ENCODE data around the gene LRRC42. TPM values are rescaled to one million over a fixed set of nuclear protein-coding genes. Genes with fewer than 3 reads are reported as not detected.

Gene LRRC42
- total RNA-seq, 1 donor from 2014 or later = 63.5 TPM

GRCh38 chr1:53982034-53982762 is 36.0 kb downstream of the LRRC42 start:
- H3K4me1 Mint-ChIP-seq (ENCODE audit: low read depth) = peaks cover 20% of the 10 kb centered on the region
- H3K4me3 Mint-ChIP-seq (ENCODE audit: low read depth) = peak overlapping the region; percentile 58
- H3K27ac Mint-ChIP-seq = peak overlapping the region; percentile 86
- peaks cover 3% of the 10 kb centered on the region for H3K27me3 Mint-ChIP-seq
- no peak for TF ChIP-seq CTCF (IDR thresholded peaks at IDR 0.05; ENCODE audit: unreplicated experiment)
- H3K9me3 Mint-ChIP-seq (ENCODE audit: low read depth) = no peaks in the 10 kb centered on the region
- no peaks in the 10 kb centered on the region for H3K36me3 Mint-ChIP-seq (ENCODE audit: insufficient read depth)
- no peak for DNase-seq (ENCODE audit: low spot score, unreplicated experiment)

- Mint-ChIP-seq H3K9me3 (ENCODE audit: low read depth) (no peaks in the 10 kb centered on the region), H3K4me1 (ENCODE audit: low read depth) (peaks cover 20% of the 10 kb centered on the region), H3K36me3 (ENCODE audit: insufficient read depth) (no peaks in the 10 kb centered on the region), H3K4me3 (ENCODE audit: low read depth) (peak overlapping the region; percentile 58), H3K27ac (peak overlapping the region; percentile 86), H3K27me3 (peaks cover 3% of the 10 kb centered on the region)
- no peak for DNase-seq (ENCODE audit: low spot score, unreplicated experiment)
- no peak for TF ChIP-seq CTCF (IDR thresholded peaks at IDR 0.05; ENCODE audit: unreplicated experiment)
Measured at GRCh38 chr1:53982763-53983104, 36.6 kb downstream of the LRRC42 start.

GRCh38 chr1:53984726-53985125 is 38.6 kb downstream of the LRRC42 start:
- Mint-ChIP-seq H3K4me3 (ENCODE audit: low read depth) (no peak overlapping the region), H3K27ac (no peak overlapping the region), H3K27me3 (peaks cover 3% of the 10 kb centered on the region), H3K36me3 (ENCODE audit: insufficient read depth) (no peaks in the 10 kb centered on the region), H3K4me1 (ENCODE audit: low read depth) (peaks cover 17% of the 10 kb centered on the region), H3K9me3 (ENCODE audit: low read depth) (no peaks in the 10 kb centered on the region)
- no peak for DNase-seq (ENCODE audit: low spot score, unreplicated experiment)
- TF ChIP-seq CTCF (IDR thresholded peaks at IDR 0.05; ENCODE audit: unreplicated experiment) = no peak

GRCh38 chr1:53986458-53986857 is 40.3 kb downstream of the LRRC42 start:
- H3K9me3 Mint-ChIP-seq (ENCODE audit: low read depth) = no peaks in the 10 kb centered on the region
- H3K27me3 Mint-ChIP-seq = peaks cover 1% of the 10 kb centered on the region
- DNase-seq (ENCODE audit: low spot score, unreplicated experiment) = no peak
- no peak for TF ChIP-seq CTCF (IDR thresholded peaks at IDR 0.05; ENCODE audit: unreplicated experiment)
- H3K27ac Mint-ChIP-seq = no peak overlapping the region
- H3K36me3 Mint-ChIP-seq (ENCODE audit: insufficient read depth) = no peaks in the 10 kb centered on the region
- H3K4me1 Mint-ChIP-seq (ENCODE audit: low read depth) = peaks cover 15% of the 10 kb centered on the region
- no peak overlapping the region for H3K4me3 Mint-ChIP-seq (ENCODE audit: low read depth)

- H3K4me3 Mint-ChIP-seq (ENCODE audit: low read depth) = no peak overlapping the region
- no peaks in the 10 kb centered on the region for H3K36me3 Mint-ChIP-seq (ENCODE audit: insufficient read depth)
- TF ChIP-seq CTCF (IDR thresholded peaks at IDR 0.05; ENCODE audit: unreplicated experiment) = no peak
- H3K27ac Mint-ChIP-seq = no peak overlapping the region
- DNase-seq (ENCODE audit: low spot score, unreplicated experiment) = no peak
- H3K9me3 Mint-ChIP-seq (ENCODE audit: low read depth) = no peaks in the 10 kb centered on the region
- peaks cover 5% of the 10 kb centered on the region for H3K4me1 Mint-ChIP-seq (ENCODE audit: low read depth)
- H3K27me3 Mint-ChIP-seq = no peaks in the 10 kb centered on the region
Measured at GRCh38 chr1:53987880-53988279, 41.7 kb downstream of the LRRC42 start.
